ENCODE data around the gene TAAR8.
A peak's percentile ranks its signal among the peaks of the same experiment; 100 is the strongest.
"Not testable (repeated sequence)": the region's sequence is repeated elsewhere in the genome, so short reads cannot be mapped to it uniquely, and the experiment has no call there.

The TAAR8 gene

GRCh38 chr6:132548746-132549463, 3.6 kb upstream of the TAAR8 start:
- DNase-seq (ENCODE audit: low spot score), result no peak

DNA sequence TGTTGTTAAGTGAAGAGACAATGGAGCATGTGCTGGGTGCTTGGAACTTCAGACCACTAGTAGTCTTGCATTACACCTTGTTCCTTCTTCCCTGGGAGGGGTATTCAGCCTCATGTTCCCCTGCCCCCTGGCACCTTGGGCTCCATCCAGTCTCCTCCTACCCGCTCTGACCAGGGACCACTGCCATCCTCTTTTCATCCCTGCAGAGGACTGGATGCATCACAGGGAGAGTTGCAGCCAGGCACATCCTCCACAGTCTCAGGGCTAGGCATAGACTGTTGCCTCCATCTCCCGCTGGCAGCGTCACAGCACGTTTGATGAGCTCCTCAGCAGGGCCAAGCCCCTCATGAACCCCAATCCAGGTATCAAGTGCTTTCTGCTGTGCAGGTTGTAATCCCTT, 1.3 kb upstream of the TAAR8 start:
- DNase-seq (ENCODE audit: low spot score), result no peak

GRCh38 chr6:132560087-132560486, 7.6 kb downstream of the TAAR8 start:
- not testable (repeated sequence) for DNase-seq (ENCODE audit: low spot score)

DNA sequence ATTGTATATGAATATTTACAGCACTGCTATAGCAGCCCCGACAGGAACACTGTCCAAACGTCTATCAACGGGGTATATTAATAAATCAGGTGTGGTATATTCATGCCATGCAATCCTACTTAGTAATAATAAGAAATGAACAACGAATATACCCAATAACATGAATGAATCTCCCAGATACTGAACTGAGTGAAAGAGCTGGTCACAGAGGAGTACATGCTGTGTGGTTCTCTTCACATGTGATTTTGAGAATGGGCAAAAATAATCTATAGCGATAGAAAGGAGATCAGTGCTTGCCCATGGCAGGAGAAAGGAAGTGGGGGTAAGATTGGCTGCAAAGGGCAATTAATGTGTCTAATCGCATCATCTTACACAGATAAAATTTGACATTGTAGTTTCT, 13.9 kb downstream of the TAAR8 start:
- DNase-seq (ENCODE audit: low spot score), result no peak

- DNase-seq (ENCODE audit: low spot score), result no peak
These were observed 15.1 kb downstream of the TAAR8 start for GRCh38 chr6:132567566-132567965.

DNA sequence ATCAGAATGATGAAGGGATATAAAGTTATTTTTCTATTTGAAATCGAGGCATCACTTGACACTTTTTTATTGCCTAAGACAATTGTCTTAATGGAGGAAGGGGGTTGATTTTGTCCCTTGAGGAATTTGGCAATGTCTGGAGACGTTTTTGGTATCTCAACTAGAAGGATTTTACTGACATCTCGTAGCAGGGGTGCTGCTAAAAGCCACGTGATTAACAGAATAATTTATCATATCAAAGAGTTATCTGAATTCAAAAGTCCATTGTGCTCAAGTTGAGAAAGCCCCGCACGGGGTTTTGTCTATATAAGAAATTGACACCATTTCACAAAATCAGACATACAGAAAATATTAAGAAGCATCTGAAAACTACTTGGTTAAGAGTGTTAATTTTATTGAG, 16.1 kb downstream of the TAAR8 start:
- DNase-seq (ENCODE audit: low spot score), result no peak

DNA sequence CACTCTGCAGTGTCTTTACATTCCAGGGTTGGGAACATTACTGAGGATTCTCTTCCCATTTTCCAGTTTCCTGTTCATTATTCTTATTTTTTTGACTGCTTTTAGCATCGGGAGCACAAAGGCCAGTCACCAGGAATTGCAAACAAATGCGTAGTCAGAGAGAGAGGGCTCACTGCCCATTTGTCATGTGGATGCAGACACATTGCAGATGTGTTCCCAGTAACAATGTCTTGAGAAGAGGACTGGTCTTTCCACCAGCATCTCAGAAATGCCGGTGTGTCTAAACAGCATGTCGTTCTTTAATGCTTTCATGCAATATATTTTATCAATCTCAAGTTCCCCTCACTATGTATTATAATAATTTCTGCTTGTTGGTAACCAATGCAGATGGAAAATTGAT, 16.7 kb downstream of the TAAR8 start:
- DNase-seq (ENCODE audit: low spot score), result no peak

DNA sequence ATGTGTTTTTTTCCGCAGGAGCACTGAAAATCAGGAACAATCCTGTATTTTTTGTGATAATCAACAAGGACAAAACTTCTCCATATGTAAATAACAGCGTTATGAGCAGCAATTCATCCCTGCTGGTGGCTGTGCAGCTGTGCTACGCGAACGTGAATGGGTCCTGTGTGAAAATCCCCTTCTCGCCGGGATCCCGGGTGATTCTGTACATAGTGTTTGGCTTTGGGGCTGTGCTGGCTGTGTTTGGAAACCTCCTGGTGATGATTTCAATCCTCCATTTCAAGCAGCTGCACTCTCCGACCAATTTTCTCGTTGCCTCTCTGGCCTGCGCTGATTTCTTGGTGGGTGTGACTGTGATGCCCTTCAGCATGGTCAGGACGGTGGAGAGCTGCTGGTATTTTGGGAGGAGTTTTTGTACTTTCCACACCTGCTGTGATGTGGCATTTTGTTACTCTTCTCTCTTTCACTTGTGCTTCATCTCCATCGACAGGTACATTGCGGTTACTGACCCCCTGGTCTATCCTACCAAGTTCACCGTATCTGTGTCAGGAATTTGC, 17.8 kb downstream of the TAAR8 start, which contains the start of gene TAAR6:
TAAR6 (plus strand) TSS at position 102 of the 557 bp plus-strand sequence; CDS start at position 102, 0 bp downstream.
- no peak for DNase-seq (ENCODE audit: low spot score)

- DNase-seq (ENCODE audit: low spot score), result no peak
These were observed 19.3 kb downstream of the TAAR8 start for GRCh38 chr6:132571774-132572173.

DNA sequence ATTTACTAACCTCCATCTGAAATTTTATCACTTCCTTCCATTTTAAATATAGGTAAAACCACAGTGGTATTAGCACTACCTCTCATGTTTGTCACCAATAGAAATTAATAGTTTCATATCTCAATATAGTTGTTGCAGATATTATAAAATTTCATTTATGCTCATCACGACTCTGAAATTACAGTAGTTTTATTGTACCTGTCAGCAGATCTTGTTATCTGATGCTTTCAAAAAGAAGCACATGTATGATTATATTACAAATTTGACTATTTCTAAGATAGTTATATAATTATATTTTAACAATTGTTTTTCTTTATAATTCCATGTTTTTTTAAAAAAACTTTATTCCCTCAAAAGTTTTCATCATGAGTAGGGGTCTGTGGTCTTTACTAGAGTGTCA, 32.2 kb downstream of the TAAR8 start:
- no peak for DNase-seq (ENCODE audit: low spot score)

GRCh38 chr6:132587424-132587823, 35.0 kb downstream of the TAAR8 start:
- DNase-seq (ENCODE audit: low spot score), result no peak

GRCh38 chr6:132589454-132589853, 37.0 kb downstream of the TAAR8 start, which contains the start of gene TAAR5:
Gene TAAR5 (minus strand): TSS chr6:132589741. CDS start chr6:132589686, 55 bp downstream.
- no peak for DNase-seq (ENCODE audit: low spot score)

DNA sequence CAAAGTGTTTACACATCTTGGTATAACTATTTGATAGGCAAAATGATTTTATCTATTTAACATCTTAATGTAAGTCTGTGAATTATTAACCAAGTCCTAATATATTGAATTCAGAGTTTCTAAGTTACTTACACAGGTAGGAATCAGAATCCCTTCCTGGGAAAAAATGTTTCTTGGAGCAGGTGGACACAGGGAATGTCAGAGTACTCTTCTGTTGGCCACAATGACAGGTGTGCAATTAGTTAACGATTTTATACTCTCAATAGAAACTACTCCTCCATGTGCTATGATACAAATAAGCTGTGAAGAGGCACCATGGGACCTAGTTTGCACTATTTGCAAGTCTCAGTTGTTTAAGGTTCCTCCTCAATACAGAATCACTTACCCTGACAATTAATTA, 37.9 kb downstream of the TAAR8 start:
- DNase-seq (ENCODE audit: low spot score), result no peak

- DNase-seq (ENCODE audit: low spot score), result no peak
These were observed 40.4 kb downstream of the TAAR8 start for GRCh38 chr6:132592855-132593254.

- no peak for DNase-seq (ENCODE audit: low spot score)
These were observed 43.7 kb downstream of the TAAR8 start for GRCh38 chr6:132596201-132596600.

GRCh38 chr6:132598473-132598872, 46.0 kb downstream of the TAAR8 start:
- DNase-seq (ENCODE audit: low spot score), result peak; percentile 23

- not testable (repeated sequence) for DNase-seq (ENCODE audit: low spot score)
These were observed 48.4 kb downstream of the TAAR8 start for GRCh38 chr6:132600900-132601299.

Data from AG20443 (cell line).